B cell (primary cell): ENCODE results near the gene LTBP2. TPM values are rescaled to one million over a fixed set of nuclear protein-coding genes. Genes with fewer than 3 reads are reported as not detected.

Source experiments
- ATAC-seq: fragments of 200-7000 bp; cut with Tn5 transposase; one replicate; pipeline ENCODE4 v1.10.0; 2021; ENCODE audit warnings: low read depth, mild to moderate bottlenecking, moderate number of reproducible peaks, moderate library complexity
- CTCF ChIA-PET: fragments of 350-600 bp; sonication (Branson Sonifier 250); formaldehyde crosslinking; loops from one replicate; lab custom pipeline; 2021; ENCODE audit warnings: antibody characterized with exemption, inconsistent platforms; lab: Charles Lee
- POLR2A ChIA-PET: fragments of 350-600 bp; sonication (Branson Sonifier 250); formaldehyde crosslinking; loops from one replicate; lab custom pipeline; 2021; ENCODE audit warnings: antibody characterized with exemption; lab: Charles Lee
- DNase-seq: peaks from one replicate; pipeline ENCODE4 v3.0.0; 2013
- H2AFZ ChIP-seq: 2 replicates; pipeline ENCODE4 v1.6.1; 2012; ENCODE audit warnings: mild to moderate bottlenecking, low read depth, low read length; ENCODE audit not compliant: insufficient read depth, poor library complexity, severe bottlenecking
- H3K27ac ChIP-seq, 2 donors: 1 replicate in 1 of 2; 2 replicates in 1 of 2; pipeline ENCODE4 v1.5.1; 2012 to 2013; ENCODE audit warnings: low read length in 2 of 2, mild to moderate bottlenecking in 2 of 2, moderate library complexity in 1 of 2
- H3K27me3 ChIP-seq, 4 experiments: fragments of 200-600 bp in 1 of 4; sonication (generic) in 1 of 4; replicated peaks in 1 of 4; 1 replicate in 2 of 4; 2 replicates in 2 of 4; pipeline versions ENCODE4 v1.6.1 to v1.7.0; 2013 to 2016; ENCODE audit warnings: low read length in 3 of 4, mild to moderate bottlenecking in 2 of 4, mixed read lengths in 1 of 4, moderate library complexity in 1 of 4; ENCODE audit not compliant: insufficient read depth in 4 of 4, control insufficient read depth in 3 of 4; ENCODE audit errors: control extremely low read depth in 1 of 4
- H3K36me3 ChIP-seq, 2 experiments: replicated peaks in 1 of 2; 1 replicate in 1 of 2; 2 replicates in 1 of 2; pipeline versions ENCODE4 v1.6.1 to v1.7.1; 2013; ENCODE audit warnings: low read length in 1 of 2; ENCODE audit not compliant: insufficient read depth in 2 of 2, control insufficient read depth in 1 of 2; ENCODE audit errors: control extremely low read depth in 1 of 2, extremely low read depth in 1 of 2
- H3K4me1 ChIP-seq, 2 donors: fragments of 200-600 bp in 1 of 2; sonication (generic) in 1 of 2; 1 replicate in 1 of 2; 2 replicates in 1 of 2; pipeline versions ENCODE4 v1.5.1 to v1.6.1; 2013 to 2017; ENCODE audit warnings: low read length in 2 of 2; ENCODE audit not compliant: control insufficient read depth in 2 of 2, insufficient read depth in 2 of 2
- H3K4me2 ChIP-seq: replicated peaks from 2 replicates; pipeline ENCODE3; 2012; ENCODE audit warnings: mild to moderate bottlenecking, low read depth, low read length; ENCODE audit not compliant: poor library complexity, severe bottlenecking
- H3K4me3 ChIP-seq, 5 experiments: fragments of 200-600 bp in 1 of 5; sonication (generic) in 1 of 5; 1 replicate in 3 of 5; 2 replicates in 2 of 5; pipeline versions ENCODE4 v1.5.1 to v1.7.0; 2011 to 2016; ENCODE audit warnings: low read length in 4 of 5, mild to moderate bottlenecking in 4 of 5, low read depth in 2 of 5, control low read depth in 1 of 5, moderate library complexity in 1 of 5; ENCODE audit not compliant: insufficient read depth in 1 of 5; ENCODE audit errors: control extremely low read depth in 1 of 5, extremely low read depth in 1 of 5
- H3K79me2 ChIP-seq: fragments of 200-600 bp; sonication (generic); one replicate; pipeline ENCODE4 v1.6.0; 2016; ENCODE audit warnings: low read length; ENCODE audit not compliant: control insufficient read depth, insufficient read depth
- H3K9ac ChIP-seq: fragments of 200-600 bp; sonication (generic); 2 replicates; pipeline ENCODE4 v1.6.1; 2017; ENCODE audit warnings: mild to moderate bottlenecking, low read length, moderate library complexity
- H3K9me3 ChIP-seq, 3 donors: one replicate each; pipeline versions ENCODE4 v1.6.1 to v1.7.1; 2013; ENCODE audit warnings: low read length in 2 of 3; ENCODE audit not compliant: control insufficient read depth in 2 of 3, insufficient read depth in 1 of 3; ENCODE audit errors: control extremely low read depth in 1 of 3
- H4K20me1 ChIP-seq: 2 replicates; pipeline ENCODE4 v1.6.0; 2012; ENCODE audit warnings: mild to moderate bottlenecking, low read length; ENCODE audit not compliant: insufficient read depth, control insufficient read depth, poor library complexity, severe bottlenecking
- H3K27ac Mint-ChIP-seq: one replicate; pipeline ENCODE4 v1.8.0; 2021; ENCODE audit warnings: mixed read lengths
- H3K27me3 Mint-ChIP-seq: one replicate; pipeline ENCODE4 v1.8.0; 2021; ENCODE audit warnings: mixed read lengths
- H3K4me1 Mint-ChIP-seq: one replicate; pipeline ENCODE4 v1.8.0; 2021; ENCODE audit warnings: mixed read lengths
- H3K4me3 Mint-ChIP-seq: one replicate; pipeline ENCODE4 v1.8.0; 2021; ENCODE audit warnings: mixed read lengths
- H3K9me3 Mint-ChIP-seq: one replicate; pipeline ENCODE4 v1.8.0; 2022; ENCODE audit warnings: mixed read lengths; ENCODE audit not compliant: insufficient read depth
- EZH2 ChIP-seq: IDR thresholded peaks from 2 replicates; pipeline ENCODE4 v1.6.1; 2012; ENCODE audit warnings: borderline replicate concordance, low read depth, mild to moderate bottlenecking, moderate library complexity, low read length; ENCODE audit not compliant: insufficient read depth, poor library complexity, severe bottlenecking
- WGBS: methylation state at CpG from one replicate; pipeline ENCODE4 v1.1.5; 2013; ENCODE audit warnings: missing lambda C conversion rate; ENCODE audit not compliant: insufficient coverage; 5-methylcytosine and 5-hydroxymethylcytosine counted together
- intact Hi-C: fragments of 100-400 bp; cut with micrococcal nuclease; formaldehyde crosslinking; loops from one replicate; pipeline ENCODE4 v1.10.0; 2022
- polyA plus RNA-seq: library from polyadenylated mRNA; depleted of rRNA; stranded (reverse); fragments of >200 nt; gene quantifications from 2 replicates; pipeline ENCODE4 v1.2.3, GENCODE V29; 2012
- total RNA-seq, 2 donors: library from RNA; stranded (reverse); fragments of 120-200 nt in 1 of 2; gene quantifications; 1 replicate in 1 of 2; 2 replicates in 1 of 2; pipeline versions ENCODE4 v1.2.3 to v1.2.4, GENCODE V29; 2013 to 2022
- TF ChIP-seq, protein P1 (sequence below): fragments of 200-600 bp; IDR thresholded peaks from one replicate; pipeline ENCODE4 v1.8.0; 2022; ENCODE audit warnings: antibody characterized with exemption, mild to moderate bottlenecking

Gene LTBP2
- total and polyA plus RNA-seq, 2 donors (not counting 1 experiment from before 2014, with no cell fraction given), result 0.12 to 0.22 TPM

DNA sequence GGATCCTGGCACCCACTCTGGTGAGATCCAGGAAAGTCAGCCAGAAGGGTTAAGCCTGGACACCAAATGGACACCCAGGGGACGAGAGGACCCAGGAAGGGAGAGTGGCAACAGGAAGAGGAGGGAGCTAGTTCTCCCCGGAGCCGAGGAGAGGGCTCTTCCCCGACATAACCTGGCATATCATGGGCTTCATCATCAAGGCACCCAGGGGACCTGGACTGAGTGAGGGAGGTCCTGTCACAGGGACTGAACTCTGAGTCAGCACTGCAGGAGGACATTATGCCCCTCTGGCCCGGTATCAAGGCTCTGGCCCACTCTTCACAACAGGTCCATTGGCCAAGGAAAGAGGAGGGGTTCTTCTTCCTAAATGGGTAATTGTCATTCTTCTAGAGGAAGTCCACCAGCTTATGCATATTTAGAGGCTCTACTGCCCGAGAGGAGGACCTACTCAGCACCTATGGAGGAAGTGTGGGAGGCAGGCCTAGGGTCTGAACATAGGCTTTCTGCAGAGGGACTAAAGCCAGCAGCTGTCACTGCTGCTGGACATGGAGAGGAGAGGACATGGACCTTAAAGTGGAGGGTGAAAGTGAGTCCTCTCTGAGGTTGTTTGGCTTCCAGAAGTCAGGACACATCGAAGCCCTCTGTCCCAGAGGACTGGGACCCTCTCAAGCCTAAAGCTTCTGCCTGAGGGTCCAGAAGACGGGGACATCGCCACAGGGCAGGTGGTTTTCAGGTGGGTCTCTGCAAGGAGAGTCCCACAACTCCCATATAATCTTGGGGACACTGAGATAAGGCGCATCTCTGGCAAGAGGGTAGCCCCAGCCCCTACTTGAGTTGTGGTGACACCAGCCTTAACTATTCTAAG, 99.8 kb downstream of the LTBP2 start:
- no peaks in the 10 kb centered on the region for H3K36me3 ChIP-seq
- H3K9ac ChIP-seq, result no peak overlapping the region
- no peaks in the 10 kb centered on the region for H3K9me3 Mint-ChIP-seq
- H3K27me3 ChIP-seq, result peaks cover 0 to 21% (median 2%) of the 10 kb centered on the region in 4 experiments
- H2AFZ ChIP-seq, result no peak overlapping the region
- ATAC-seq (no peak), DNase-seq (no peak)
- no peak overlapping the region for H3K4me3 Mint-ChIP-seq
- POLR2A ChIA-PET, result no interaction called here
- TF ChIP-seq, protein P1, sequence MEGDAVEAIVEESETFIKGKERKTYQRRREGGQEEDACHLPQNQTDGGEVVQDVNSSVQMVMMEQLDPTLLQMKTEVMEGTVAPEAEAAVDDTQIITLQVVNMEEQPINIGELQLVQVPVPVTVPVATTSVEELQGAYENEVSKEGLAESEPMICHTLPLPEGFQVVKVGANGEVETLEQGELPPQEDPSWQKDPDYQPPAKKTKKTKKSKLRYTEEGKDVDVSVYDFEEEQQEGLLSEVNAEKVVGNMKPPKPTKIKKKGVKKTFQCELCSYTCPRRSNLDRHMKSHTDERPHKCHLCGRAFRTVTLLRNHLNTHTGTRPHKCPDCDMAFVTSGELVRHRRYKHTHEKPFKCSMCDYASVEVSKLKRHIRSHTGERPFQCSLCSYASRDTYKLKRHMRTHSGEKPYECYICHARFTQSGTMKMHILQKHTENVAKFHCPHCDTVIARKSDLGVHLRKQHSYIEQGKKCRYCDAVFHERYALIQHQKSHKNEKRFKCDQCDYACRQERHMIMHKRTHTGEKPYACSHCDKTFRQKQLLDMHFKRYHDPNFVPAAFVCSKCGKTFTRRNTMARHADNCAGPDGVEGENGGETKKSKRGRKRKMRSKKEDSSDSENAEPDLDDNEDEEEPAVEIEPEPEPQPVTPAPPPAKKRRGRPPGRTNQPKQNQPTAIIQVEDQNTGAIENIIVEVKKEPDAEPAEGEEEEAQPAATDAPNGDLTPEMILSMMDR, result no peak
- TF ChIP-seq EZH2, result no peak
- no peaks in the 10 kb centered on the region for H3K9me3 ChIP-seq
- peaks cover 11% of the 10 kb centered on the region for H3K4me1 Mint-ChIP-seq
- CTCF ChIA-PET, result no interaction called here
- H3K4me3 ChIP-seq, result no peak overlapping the region
- H3K27me3 Mint-ChIP-seq, result peaks cover 31% of the 10 kb centered on the region
- H3K4me1 ChIP-seq, result peaks cover 7% of the 10 kb centered on the region in 2 donors
- 71% methylated on average over 6 of the region's 10 CpGs for WGBS
- no peak overlapping the region for H3K27ac Mint-ChIP-seq
- H3K79me2 ChIP-seq, result no peaks in the 10 kb centered on the region
- intact Hi-C loops, result no loop called here
- H3K4me2 ChIP-seq, result no peak overlapping the region
- H4K20me1 ChIP-seq, result no peaks in the 10 kb centered on the region
- H3K27ac ChIP-seq, result no peak overlapping the region

DNA sequence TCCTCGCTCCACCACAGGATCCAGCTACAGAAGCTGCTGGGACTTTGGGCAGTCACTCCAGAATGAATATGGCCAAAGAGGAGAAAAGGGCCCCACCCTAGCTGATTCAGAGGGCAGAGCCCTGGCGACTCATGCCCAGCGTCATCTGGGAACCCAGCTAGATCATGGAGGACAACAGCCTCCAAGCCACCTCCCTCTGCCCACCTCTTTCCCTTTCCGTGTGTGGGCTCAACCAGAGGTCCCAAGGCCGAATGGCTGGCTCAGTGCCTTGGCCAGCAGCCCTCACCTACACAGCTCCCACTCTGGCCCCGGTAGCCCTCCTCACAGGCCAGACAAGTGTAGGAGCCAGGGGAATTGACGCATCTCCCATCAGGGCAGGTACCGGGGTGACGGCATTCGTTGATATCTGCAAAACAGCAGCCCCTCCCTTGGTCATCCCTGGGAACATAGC, 101.1 kb downstream of the LTBP2 start:
- POLR2A ChIA-PET, result no interaction called here
- H3K9ac ChIP-seq, result no peak overlapping the region
- H3K27ac ChIP-seq, result no peak overlapping the region
- Mint-ChIP-seq H3K9me3 (no peaks in the 10 kb centered on the region), H3K27ac (no peak overlapping the region), H3K4me1 (peaks cover 23% of the 10 kb centered on the region), H3K4me3 (no peak overlapping the region), H3K27me3 (peaks cover 30% of the 10 kb centered on the region)
- no peak overlapping the region for H3K4me2 ChIP-seq
- no peaks in the 10 kb centered on the region for H3K9me3 ChIP-seq
- ATAC-seq (no peak), DNase-seq (no peak)
- TF ChIP-seq, protein P1, result no peak
- no peak for TF ChIP-seq EZH2
- no peak overlapping the region for H3K4me3 ChIP-seq
- intact Hi-C loops, result no loop called here
- peaks cover 0 to 21% (median 2%) of the 10 kb centered on the region in 4 experiments for H3K27me3 ChIP-seq
- H2AFZ ChIP-seq, result no peak overlapping the region
- 94% methylated on average over 10 of the region's 10 CpGs for WGBS
- CTCF ChIA-PET, result no interaction called here
- no peaks in the 10 kb centered on the region for H4K20me1 ChIP-seq
- no peaks in the 10 kb centered on the region for H3K79me2 ChIP-seq
- no peaks in the 10 kb centered on the region for H3K36me3 ChIP-seq
- H3K4me1 ChIP-seq, result peaks cover 16 to 19% of the 10 kb centered on the region in 2 donors
